Stimulated activated memory B cell treated with anti-CD40 and anti-IgM and Interleukin-4, amounts not matched to agents 10 μg/mL and 1 μg/mL and 100 μg/mL, for 72 hours (primary cell): ENCODE results near the gene BCL2L15.

Experiments
- ATAC-seq: fragments of 150-1000 bp; cut with Tn5 transposase; 2 replicates; pipeline ENCODE4 v1.10.0; 2021
- H3K27ac Mint-ChIP-seq: one replicate; pipeline ENCODE4 v1.8.0; 2022; ENCODE audit warnings: mild to moderate bottlenecking, mixed read lengths
- H3K27me3 Mint-ChIP-seq: one replicate; pipeline ENCODE4 v1.8.0; 2022; ENCODE audit warnings: mixed read lengths
- H3K36me3 Mint-ChIP-seq: one replicate; pipeline ENCODE4 v1.8.0; 2022; ENCODE audit warnings: mixed read lengths
- H3K4me1 Mint-ChIP-seq: one replicate; pipeline ENCODE4 v1.8.0; 2022; ENCODE audit warnings: mixed read lengths
- H3K4me3 Mint-ChIP-seq: one replicate; pipeline ENCODE4 v1.8.0; 2022; ENCODE audit warnings: mild to moderate bottlenecking, moderate library complexity, mixed read lengths
- H3K9me3 Mint-ChIP-seq: one replicate; pipeline ENCODE4 v1.8.0; 2022; ENCODE audit warnings: mixed read lengths

The BCL2L15 gene

DNA sequence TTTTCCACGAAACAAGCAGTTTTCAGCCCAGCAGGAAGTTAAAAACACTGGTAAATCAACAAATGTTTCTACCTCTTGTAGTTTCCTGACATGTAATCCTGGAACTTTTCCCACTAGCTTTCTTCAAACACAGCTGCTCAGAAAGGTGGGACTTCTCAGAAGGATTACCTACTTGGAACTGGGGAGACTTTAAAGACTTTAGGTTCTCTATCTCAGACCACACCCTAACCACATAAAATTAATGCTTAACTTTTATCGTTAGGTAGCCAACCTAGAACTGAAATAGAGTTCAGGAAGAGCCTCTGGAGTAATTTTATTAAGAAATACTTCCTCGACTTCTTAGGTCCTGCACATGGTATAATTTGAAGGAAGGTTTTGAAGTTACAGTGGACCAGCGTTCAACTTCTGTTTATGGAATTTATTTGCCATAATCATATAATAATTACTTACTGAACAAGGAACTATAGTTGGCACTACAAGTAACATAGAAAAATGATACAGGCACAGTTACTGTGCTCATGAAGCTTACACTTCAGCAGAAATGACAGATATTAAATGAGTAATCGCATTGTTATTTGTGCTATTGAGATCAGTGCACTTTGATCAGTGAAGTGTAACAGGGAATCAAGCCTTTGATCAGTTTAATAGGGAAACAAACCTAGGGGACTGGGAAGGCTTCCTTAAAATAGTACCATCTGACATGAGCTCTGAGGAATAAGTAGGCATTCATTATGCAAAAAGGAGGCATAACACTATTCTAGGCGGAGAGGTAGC is at the start of gene BCL2L15:
Gene BCL2L15, minus strand, starts transcription at position 180 of the 774 bp plus-strand sequence. CDS start 206 bp downstream, outside the sequence.
- no peak within 1 kb of the TSS for H3K27ac Mint-ChIP-seq
- peaks cover 11% of the 10 kb centered on the region for H3K36me3 Mint-ChIP-seq
- no peak for ATAC-seq
- no peaks in the 10 kb centered on the region for H3K27me3 Mint-ChIP-seq
- H3K9me3 Mint-ChIP-seq: no peaks in the 10 kb centered on the region
- H3K4me1 Mint-ChIP-seq: no peaks in the 10 kb centered on the region
- no peak within 1 kb of the TSS for H3K4me3 Mint-ChIP-seq

DNA sequence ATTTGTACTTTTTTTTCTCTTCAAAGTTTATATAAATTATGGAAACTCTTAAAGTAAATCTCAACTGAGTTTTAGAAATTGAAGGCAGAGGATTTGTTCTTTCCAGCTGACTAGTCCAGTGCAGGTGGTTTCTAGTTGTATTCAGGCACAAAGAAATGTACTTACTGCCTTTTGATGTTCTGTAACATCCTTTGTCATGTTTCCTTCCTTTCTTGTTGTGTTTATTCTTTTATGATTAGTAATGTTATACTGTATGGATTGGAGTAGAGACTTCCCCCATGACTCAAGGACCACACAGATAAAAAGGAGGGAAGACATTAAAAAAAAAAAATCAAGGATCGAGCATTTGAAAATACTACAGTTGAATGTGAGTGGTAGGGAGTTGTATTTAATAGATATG is 49.8 kb upstream of the BCL2L15 start:
- no peak overlapping the region for H3K4me3 Mint-ChIP-seq
- H3K4me1 Mint-ChIP-seq: peaks cover 63% of the 10 kb centered on the region
- ATAC-seq: no peak
- peak overlapping the region; percentile 41 for H3K27ac Mint-ChIP-seq
- no peaks in the 10 kb centered on the region for H3K27me3 Mint-ChIP-seq
- peaks cover 19% of the 10 kb centered on the region for H3K36me3 Mint-ChIP-seq
- no peaks in the 10 kb centered on the region for H3K9me3 Mint-ChIP-seq

DNA sequence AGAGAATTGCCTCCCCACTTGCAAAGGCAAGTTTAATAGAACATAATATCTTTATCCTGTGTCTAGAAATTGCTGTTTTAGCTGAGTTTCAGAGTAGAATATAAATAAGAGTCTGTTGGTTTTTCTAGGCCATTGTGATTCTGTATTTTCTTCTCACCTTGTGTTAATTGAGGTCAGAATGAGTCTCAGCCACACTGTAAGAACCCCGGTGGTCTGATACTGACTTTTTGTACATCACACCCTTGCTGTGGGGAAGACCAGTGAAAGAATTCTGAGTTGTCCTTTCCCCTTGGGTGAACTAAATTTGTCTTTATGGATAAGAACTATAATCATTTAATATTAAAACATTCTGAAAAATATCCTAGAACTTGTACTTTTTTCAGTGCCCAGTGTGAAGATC is 48.6 kb upstream of the BCL2L15 start:
- Mint-ChIP-seq H3K4me1 (peaks cover 73% of the 10 kb centered on the region), H3K36me3 (peaks cover 19% of the 10 kb centered on the region), H3K27me3 (no peaks in the 10 kb centered on the region), H3K9me3 (no peaks in the 10 kb centered on the region), H3K4me3 (no peak overlapping the region), H3K27ac (no peak overlapping the region)
- ATAC-seq: no peak

- Mint-ChIP-seq H3K4me1 (peaks cover 73% of the 10 kb centered on the region), H3K27me3 (no peaks in the 10 kb centered on the region), H3K27ac (no peak overlapping the region), H3K4me3 (no peak overlapping the region), H3K36me3 (peaks cover 11% of the 10 kb centered on the region), H3K9me3 (no peaks in the 10 kb centered on the region)
- no peak for ATAC-seq
These were observed 47.8 kb upstream of the BCL2L15 start for GRCh38 chr1:113935176-113935575.

DNA sequence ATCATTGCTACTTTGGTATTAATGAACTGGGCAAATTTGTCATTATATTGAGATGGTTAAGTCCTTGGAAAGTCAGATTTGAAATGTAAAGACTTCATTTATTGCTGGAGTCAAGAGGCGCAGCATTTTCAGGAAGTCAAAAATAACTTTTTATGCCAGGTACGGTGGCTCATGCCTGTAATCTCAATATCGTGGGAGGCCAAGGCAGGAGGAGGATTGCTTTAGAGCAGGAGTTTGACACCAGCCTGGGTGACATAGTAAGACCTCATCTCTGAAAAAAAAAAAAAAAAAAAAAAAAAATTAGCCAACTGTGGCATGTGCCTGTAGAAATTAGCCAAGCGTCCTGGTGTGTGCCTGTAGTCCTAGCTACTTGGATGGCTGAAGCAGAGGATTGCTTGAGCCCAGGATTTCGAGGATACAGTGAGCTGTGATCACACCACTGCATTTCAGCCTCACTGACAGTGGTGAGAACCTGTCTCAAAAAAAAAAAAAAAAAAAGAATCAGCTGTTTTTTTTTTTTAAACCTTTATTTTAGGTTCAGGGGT is 47.2 kb upstream of the BCL2L15 start:
- H3K4me3 Mint-ChIP-seq: no peak overlapping the region
- H3K36me3 Mint-ChIP-seq: peaks cover 11% of the 10 kb centered on the region
- H3K4me1 Mint-ChIP-seq: peaks cover 68% of the 10 kb centered on the region
- ATAC-seq: no peak
- H3K27me3 Mint-ChIP-seq: no peaks in the 10 kb centered on the region
- no peaks in the 10 kb centered on the region for H3K9me3 Mint-ChIP-seq
- no peak overlapping the region for H3K27ac Mint-ChIP-seq

- no peak for ATAC-seq
- Mint-ChIP-seq H3K4me3 (no peak overlapping the region), H3K4me1 (peaks cover 63% of the 10 kb centered on the region), H3K27ac (no peak overlapping the region), H3K36me3 (peaks cover 11% of the 10 kb centered on the region), H3K27me3 (no peaks in the 10 kb centered on the region), H3K9me3 (no peaks in the 10 kb centered on the region)
These were observed 46.6 kb upstream of the BCL2L15 start for GRCh38 chr1:113934006-113934405.

GRCh38 chr1:113931451-113931851 is 44.1 kb upstream of the BCL2L15 start:
- peaks cover 55% of the 10 kb centered on the region for H3K4me1 Mint-ChIP-seq
- H3K27ac Mint-ChIP-seq: peak overlapping the region; percentile 94
- ATAC-seq: no peak
- peak overlapping the region; percentile 88 for H3K4me3 Mint-ChIP-seq
- peaks cover 11% of the 10 kb centered on the region for H3K36me3 Mint-ChIP-seq
- no peaks in the 10 kb centered on the region for H3K27me3 Mint-ChIP-seq
- no peaks in the 10 kb centered on the region for H3K9me3 Mint-ChIP-seq

- peak; percentile 20 for ATAC-seq
- Mint-ChIP-seq H3K4me1 (peaks cover 55% of the 10 kb centered on the region), H3K27me3 (no peaks in the 10 kb centered on the region), H3K4me3 (peak overlapping the region; percentile 88), H3K36me3 (peaks cover 11% of the 10 kb centered on the region), H3K27ac (peak overlapping the region; percentile 94), H3K9me3 (no peaks in the 10 kb centered on the region)
These were observed 43.2 kb upstream of the BCL2L15 start for GRCh38 chr1:113930499-113931161.

GRCh38 chr1:113929750-113930498 is 42.5 kb upstream of the BCL2L15 start:
- Mint-ChIP-seq H3K27me3 (no peaks in the 10 kb centered on the region), H3K4me1 (peaks cover 55% of the 10 kb centered on the region), H3K9me3 (no peaks in the 10 kb centered on the region), H3K4me3 (peak overlapping the region; percentile 88), H3K36me3 (peaks cover 11% of the 10 kb centered on the region), H3K27ac (peak overlapping the region; percentile 94)
- peak; percentile 78 for ATAC-seq

- Mint-ChIP-seq H3K9me3 (no peaks in the 10 kb centered on the region), H3K4me1 (peaks cover 53% of the 10 kb centered on the region), H3K4me3 (peak within 1 kb of the TSS; percentile 96), H3K27me3 (no peaks in the 10 kb centered on the region), H3K27ac (peak within 1 kb of the TSS; percentile 94), H3K36me3 (peaks cover 11% of the 10 kb centered on the region)
- peak; percentile 91 for ATAC-seq
These were observed 41.8 kb upstream of the BCL2L15 start, which contains the start of gene HIPK1 for GRCh38 chr1:113928941-113929749. TSS of gene HIPK1 (plus strand) at chr1:113929324.

DNA sequence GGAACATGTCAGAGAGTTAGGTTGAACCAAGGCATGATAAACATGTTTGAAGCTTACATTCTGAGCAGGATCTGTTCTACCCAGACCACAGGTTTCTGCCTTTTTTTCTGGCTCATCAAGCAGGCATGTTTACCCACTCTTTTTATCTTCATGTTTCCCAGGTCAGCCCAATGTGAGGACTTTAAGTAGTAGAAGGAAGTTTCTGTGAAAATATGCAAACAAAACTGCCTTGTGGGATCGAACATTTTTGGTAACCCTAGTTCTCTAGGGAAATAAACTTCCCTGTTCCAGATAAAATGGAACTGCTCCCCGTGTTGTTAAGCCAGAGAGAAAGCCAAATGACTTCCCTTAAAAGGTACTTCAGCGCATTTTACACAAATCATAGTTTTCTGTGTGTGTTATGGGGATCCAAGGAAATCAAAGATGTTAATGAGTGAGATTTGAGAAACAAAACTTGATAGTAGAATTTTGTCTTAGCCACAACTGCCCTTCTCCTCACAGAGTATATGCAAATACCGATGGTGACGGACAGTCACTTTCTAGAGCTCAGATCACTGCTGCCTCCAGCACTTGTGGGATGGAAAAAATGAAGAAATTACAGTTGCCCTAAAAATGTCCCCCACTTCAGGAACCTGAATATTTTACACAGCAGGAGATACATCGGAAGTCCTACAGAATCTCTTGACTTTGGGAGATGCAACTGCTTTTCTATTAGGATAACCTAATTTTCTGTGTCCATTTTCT is 41.0 kb upstream of the BCL2L15 start:
- Mint-ChIP-seq H3K27me3 (no peaks in the 10 kb centered on the region), H3K4me3 (peak overlapping the region; percentile 96), H3K4me1 (peaks cover 45% of the 10 kb centered on the region), H3K36me3 (peaks cover 7% of the 10 kb centered on the region), H3K9me3 (no peaks in the 10 kb centered on the region), H3K27ac (peak overlapping the region; percentile 94)
- ATAC-seq: peak; percentile 32

DNA sequence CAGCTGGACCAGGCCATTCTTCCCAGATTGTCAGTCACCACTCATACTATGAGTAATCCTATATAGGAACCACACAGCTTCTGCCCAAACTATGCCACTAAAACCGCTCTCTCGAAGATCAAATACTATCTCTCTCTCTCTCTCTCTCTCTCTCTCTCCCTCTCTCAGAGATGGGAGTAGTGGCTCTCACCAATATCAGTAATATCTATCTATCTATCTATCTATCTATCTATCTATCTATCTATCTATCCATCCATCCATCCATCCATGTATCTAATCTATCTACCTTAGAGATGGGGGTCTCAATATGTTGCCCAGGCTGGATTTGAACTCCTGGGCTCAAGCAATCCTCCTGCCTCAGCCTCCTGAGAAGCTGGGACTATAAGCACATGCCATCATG is 37.1 kb upstream of the BCL2L15 start:
- Mint-ChIP-seq H3K36me3 (no peaks in the 10 kb centered on the region), H3K4me3 (no peak overlapping the region), H3K27me3 (peaks cover 7% of the 10 kb centered on the region), H3K4me1 (peaks cover 13% of the 10 kb centered on the region), H3K9me3 (no peaks in the 10 kb centered on the region), H3K27ac (no peak overlapping the region)
- no peak for ATAC-seq

- no peak overlapping the region for H3K27ac Mint-ChIP-seq
- no peaks in the 10 kb centered on the region for H3K9me3 Mint-ChIP-seq
- H3K36me3 Mint-ChIP-seq: no peaks in the 10 kb centered on the region
- peaks cover 6% of the 10 kb centered on the region for H3K4me1 Mint-ChIP-seq
- H3K27me3 Mint-ChIP-seq: peaks cover 7% of the 10 kb centered on the region
- ATAC-seq: no peak
- H3K4me3 Mint-ChIP-seq: no peak overlapping the region
These were observed 35.6 kb upstream of the BCL2L15 start for GRCh38 chr1:113922957-113923356.

- Mint-ChIP-seq H3K9me3 (no peaks in the 10 kb centered on the region), H3K4me3 (no peak overlapping the region), H3K36me3 (peaks cover 10% of the 10 kb centered on the region), H3K27me3 (peaks cover 7% of the 10 kb centered on the region), H3K27ac (no peak overlapping the region), H3K4me1 (peaks cover 7% of the 10 kb centered on the region)
- no peak for ATAC-seq
These were observed 30.9 kb upstream of the BCL2L15 start for GRCh38 chr1:113918243-113918642.
